MG63 (cell line): ENCODE measurements around the gene FSIP1. TPM values are rescaled to one million over a fixed set of nuclear protein-coding genes. Genes with fewer than 3 reads are reported as not detected.
A peak's percentile ranks its signal among the peaks of the same experiment; 100 is the strongest.

ENCODE experiments used
- DNase-seq: peaks from one replicate; pipeline ENCODE4 v3.0.0-alpha.2; 2020
- H3K27me3 ChIP-seq: fragments of 250-450 bp; sonication (Bioruptor Pico); 2 replicates; pipeline ENCODE4 v1.5.1; 2020; ENCODE audit warnings: mild to moderate bottlenecking, moderate library complexity
- H3K36me3 ChIP-seq: fragments of 250-450 bp; sonication (Bioruptor Pico); 2 replicates; pipeline ENCODE4 v1.5.1; 2020; ENCODE audit warnings: mild to moderate bottlenecking, moderate library complexity
- H3K4me3 ChIP-seq: fragments of 250-450 bp; sonication (Bioruptor Pico); 2 replicates; pipeline ENCODE4 v1.5.1; 2020; ENCODE audit warnings: mild to moderate bottlenecking, moderate library complexity
- H3K9me3 ChIP-seq: fragments of 250-450 bp; sonication (Bioruptor Pico); 2 replicates; pipeline ENCODE4 v1.5.1; 2020; ENCODE audit warnings: mild to moderate bottlenecking, moderate library complexity
- total RNA-seq: library from RNA; depleted of rRNA; stranded (reverse); fragments of >200 nt; shearing (Covaris generic); gene quantifications from 2 replicates; pipeline ENCODE4 v1.2.3, GENCODE V29; 2014; ENCODE audit warnings: low replicate concordance

Gene FSIP1
- total RNA-seq, 1 experiment from 2014 or later, result 3.3 TPM

DNA sequence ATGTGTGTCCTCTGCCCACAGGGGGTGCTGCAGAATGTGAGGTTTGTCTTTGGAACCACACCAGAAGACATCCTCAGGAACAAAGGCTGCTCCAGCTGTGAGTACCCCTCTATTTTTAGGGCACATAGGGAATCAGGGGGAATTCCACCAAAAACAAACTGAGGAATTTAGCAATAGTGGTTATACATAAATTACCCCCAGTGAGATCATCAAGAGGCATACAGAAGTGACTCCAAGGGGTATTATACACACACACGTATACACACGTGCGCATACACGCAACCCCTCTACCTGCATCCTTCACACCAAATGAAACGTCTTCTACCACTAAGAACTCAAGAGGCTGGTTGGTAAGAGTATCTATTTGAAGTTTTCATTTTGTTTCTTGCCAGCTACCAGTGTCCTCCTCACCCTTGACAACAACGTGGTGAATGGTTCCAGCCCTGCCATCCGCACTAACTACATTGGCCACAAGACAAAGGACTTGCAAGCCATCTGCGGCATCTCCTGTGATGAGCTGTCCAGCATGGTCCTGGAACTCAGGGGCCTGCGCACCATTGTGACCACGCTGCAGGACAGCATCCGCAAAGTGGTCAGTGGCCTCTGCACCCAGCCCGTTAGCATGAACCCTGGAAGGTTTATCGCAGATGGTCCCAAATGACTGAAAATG is 198.9 kb downstream of the FSIP1 start:
- Histone ChIP-seq H3K4me3 (peak overlapping the region; percentile 71), H3K9me3 (no peaks in the 10 kb centered on the region), H3K27me3 (no peaks in the 10 kb centered on the region), H3K36me3 (peaks cover 78% of the 10 kb centered on the region)
- DNase-seq, result peak; percentile 32

DNA sequence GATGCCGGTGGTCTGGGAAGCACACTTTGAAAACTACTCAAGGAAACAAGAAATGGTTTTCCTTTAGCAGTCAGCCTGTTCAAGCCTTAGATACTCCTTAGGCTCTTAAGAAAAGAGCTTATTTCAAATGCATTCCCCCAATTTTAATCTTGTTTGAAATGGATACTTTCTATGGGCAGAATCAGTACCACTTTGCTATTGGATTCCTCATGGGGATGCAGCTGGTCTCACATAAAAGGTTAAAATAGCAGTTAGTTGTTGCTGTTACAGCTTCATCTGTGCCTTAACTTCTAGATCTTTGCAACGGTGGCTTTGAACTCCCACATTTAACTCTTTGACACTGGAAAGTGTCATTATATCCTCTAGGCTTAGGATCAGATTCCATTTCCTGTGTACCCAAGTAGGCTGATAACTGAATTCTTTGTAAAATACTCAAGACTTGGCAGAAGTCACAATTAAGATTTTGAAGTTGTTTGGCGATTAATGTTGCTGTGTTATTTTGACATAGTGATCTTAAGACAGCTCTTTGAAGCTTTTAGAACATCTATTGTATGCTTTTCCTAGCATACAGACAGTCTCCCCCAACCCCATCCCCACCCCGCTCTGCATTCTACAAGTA is 199.6 kb downstream of the FSIP1 start:
- DNase-seq, result no peak
- H3K4me3 ChIP-seq, result peak overlapping the region; percentile 71
- peaks cover 71% of the 10 kb centered on the region for H3K36me3 ChIP-seq
- H3K27me3 ChIP-seq, result no peaks in the 10 kb centered on the region
- no peaks in the 10 kb centered on the region for H3K9me3 ChIP-seq

DNA sequence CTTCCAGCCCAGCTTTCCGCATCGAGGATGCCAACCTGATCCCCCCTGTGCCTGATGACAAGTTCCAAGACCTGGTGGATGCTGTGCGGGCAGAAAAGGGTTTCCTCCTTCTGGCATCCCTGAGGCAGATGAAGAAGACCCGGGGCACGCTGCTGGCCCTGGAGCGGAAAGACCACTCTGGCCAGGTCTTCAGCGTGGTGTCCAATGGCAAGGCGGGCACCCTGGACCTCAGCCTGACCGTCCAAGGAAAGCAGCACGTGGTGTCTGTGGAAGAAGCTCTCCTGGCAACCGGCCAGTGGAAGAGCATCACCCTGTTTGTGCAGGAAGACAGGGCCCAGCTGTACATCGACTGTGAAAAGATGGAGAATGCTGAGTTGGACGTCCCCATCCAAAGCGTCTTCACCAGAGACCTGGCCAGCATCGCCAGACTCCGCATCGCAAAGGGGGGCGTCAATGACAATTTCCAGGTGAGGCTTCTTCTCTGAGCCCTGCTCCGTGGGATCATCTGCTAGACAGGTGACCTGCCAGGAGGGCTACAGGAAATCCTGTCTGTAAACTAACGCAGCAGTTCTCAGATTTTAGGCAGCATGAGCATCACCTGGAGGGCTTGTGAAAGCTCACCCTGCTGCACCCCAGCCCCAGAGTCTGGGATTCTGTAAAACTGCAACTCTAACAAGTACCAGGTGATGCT is 200.2 kb downstream of the FSIP1 start:
- no peak for DNase-seq
- peak overlapping the region; percentile 71 for H3K4me3 ChIP-seq
- no peaks in the 10 kb centered on the region for H3K9me3 ChIP-seq
- H3K27me3 ChIP-seq, result no peaks in the 10 kb centered on the region
- peaks cover 65% of the 10 kb centered on the region for H3K36me3 ChIP-seq

DNA sequence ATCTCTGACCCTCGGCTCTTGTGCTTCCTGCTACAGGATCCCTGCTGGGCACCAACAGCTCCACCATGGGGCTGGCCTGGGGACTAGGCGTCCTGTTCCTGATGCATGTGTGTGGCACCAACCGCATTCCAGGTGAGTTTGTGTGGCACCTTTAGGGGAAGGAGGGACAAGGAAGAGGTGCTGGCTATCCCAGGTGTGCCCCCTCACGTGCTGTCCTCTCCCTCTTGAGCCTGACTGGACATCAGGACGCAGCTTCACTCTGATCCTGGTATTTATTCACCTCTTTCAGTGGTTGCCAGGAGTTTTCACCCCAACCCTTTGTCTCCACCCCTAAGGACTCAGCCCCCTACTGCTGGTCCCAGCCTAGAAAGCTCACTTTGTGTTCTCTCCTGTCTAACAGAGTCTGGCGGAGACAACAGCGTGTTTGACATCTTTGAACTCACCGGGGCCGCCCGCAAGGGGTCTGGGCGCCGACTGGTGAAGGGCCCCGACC is 200.8 kb downstream of the FSIP1 start:
- Histone ChIP-seq H3K36me3 (peaks cover 59% of the 10 kb centered on the region), H3K27me3 (no peaks in the 10 kb centered on the region), H3K9me3 (no peaks in the 10 kb centered on the region), H3K4me3 (peak overlapping the region; percentile 71)
- peak; percentile 59 for DNase-seq

DNA sequence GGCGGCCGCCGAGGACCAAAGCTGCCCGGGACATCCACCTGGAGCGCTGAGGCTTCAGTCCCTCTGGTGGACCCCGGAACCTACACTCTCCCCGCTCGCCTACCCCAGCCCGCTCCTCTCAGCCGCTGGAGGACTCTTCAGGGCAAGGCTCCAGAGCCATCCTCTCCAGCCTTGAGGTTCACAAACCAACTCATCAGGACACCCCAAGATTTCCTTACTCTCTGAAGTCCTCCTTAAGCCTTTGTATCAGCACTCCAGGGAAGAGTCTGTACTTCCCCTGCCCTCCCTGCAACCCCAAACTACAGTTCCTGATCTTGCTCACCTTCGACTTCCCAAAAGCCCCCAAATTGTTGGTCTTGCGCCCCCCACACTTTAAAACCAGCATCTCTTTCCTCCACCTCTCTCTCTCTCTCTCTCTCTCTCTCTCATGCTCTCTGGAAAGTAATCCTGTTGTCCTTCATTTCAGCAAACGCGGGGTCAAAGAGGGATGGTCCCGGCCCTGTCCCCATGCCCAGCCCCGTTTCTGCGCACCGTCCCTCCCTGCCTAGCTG is 201.3 kb downstream of the FSIP1 start:
- Histone ChIP-seq H3K27me3 (no peaks in the 10 kb centered on the region), H3K36me3 (peaks cover 54% of the 10 kb centered on the region), H3K9me3 (no peaks in the 10 kb centered on the region), H3K4me3 (peak overlapping the region; percentile 71)
- DNase-seq, result no peak

DNA sequence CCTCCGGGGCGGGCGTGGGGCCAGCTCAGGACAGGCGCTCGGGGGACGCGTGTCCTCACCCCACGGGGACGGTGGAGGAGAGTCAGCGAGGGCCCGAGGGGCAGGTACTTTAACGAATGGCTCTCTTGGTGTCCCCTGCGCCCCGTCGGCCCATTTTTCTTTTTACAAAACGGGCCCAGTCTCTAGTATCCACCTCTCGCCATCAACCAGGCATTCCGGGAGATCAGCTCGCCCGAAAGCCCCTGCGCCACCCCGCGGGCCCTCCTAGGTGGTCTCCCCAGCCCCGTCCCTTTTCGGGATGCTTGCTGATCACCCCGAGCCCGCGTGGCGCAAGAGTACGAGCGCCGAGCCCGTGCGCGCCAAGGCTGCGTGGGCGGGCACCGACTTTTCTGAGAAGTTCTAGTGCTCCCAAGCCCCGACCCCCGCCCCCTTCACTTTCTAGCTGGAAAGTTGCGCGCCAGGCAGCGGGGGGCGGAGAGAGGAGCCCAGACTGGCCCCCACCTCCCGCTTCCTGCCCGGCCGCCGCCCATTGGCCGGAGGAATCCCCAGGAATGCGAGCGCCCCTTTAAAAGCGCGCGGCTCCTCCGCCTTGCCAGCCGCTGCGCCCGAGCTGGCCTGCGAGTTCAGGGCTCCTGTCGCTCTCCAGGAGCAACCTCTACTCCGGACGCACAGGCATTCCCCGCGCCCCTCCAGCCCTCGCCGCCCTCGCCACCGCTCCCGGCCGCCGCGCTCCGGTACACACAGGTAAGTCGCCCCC is 202.0 kb downstream of the FSIP1 start, which contains the start of gene THBS1:
Gene THBS1, plus strand, starts transcription at position 595 of the 757 bp plus-strand sequence. CDS start 779 bp downstream, outside the sequence.
- peak; percentile 93 for DNase-seq
- no peaks in the 10 kb centered on the region for H3K27me3 ChIP-seq
- peaks cover 47% of the 10 kb centered on the region for H3K36me3 ChIP-seq
- no peaks in the 10 kb centered on the region for H3K9me3 ChIP-seq
- peak within 1 kb of the TSS; percentile 71 for H3K4me3 ChIP-seq

DNA sequence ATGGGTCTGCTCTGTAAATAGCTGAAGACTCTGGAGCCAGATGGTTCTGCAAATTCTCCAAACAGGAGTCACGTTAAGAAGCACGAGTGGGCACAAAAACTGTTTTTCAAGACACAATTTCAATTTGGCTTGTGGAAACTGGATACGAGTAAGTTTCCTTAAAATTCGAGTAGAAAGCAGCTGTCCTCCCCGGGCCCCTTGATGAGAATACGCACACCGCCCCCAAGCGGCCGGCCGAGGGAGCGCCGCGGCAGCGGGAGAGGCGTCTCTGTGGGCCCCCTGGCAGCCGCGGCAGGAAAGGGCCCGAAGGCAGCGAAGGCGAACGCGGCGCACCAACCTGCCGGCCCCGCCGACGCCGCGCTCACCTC is 202.5 kb downstream of the FSIP1 start:
- Histone ChIP-seq H3K9me3 (no peaks in the 10 kb centered on the region), H3K27me3 (no peaks in the 10 kb centered on the region), H3K4me3 (peak overlapping the region; percentile 71), H3K36me3 (peaks cover 42% of the 10 kb centered on the region)
- DNase-seq, result peak; percentile 78

DNA sequence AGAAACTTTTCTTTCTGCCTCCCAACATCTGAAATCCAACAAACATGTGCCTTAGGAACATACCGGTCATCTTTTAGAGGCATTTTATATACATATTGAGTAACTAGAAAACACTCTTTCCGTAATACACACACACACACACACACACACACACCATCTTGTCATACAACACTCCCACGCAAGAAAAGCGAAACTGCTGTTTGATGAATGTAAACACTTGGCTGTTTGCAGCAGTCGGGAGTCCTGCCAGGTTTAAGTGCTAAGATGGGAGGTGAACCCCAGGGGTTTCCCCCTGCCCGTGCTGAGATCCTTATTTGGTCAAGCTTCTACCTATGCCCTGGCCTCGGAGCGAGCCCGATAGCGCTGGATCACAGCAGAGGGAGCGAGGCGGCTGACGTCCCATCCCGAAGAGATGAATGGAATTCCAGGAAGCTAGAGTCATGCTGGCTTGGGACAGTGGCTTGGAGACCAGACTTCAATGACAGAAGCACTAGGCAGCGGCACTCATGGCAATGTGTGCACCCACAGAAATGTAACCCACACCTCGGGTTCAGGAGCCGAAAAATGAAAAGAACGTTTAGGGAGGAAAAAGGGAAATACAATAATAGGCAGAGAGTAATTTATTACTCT is 203.0 kb downstream of the FSIP1 start:
- DNase-seq, result peak; percentile 20
- H3K27me3 ChIP-seq, result no peaks in the 10 kb centered on the region
- peak overlapping the region; percentile 9 for H3K4me3 ChIP-seq
- no peaks in the 10 kb centered on the region for H3K9me3 ChIP-seq
- H3K36me3 ChIP-seq, result peaks cover 37% of the 10 kb centered on the region

DNA sequence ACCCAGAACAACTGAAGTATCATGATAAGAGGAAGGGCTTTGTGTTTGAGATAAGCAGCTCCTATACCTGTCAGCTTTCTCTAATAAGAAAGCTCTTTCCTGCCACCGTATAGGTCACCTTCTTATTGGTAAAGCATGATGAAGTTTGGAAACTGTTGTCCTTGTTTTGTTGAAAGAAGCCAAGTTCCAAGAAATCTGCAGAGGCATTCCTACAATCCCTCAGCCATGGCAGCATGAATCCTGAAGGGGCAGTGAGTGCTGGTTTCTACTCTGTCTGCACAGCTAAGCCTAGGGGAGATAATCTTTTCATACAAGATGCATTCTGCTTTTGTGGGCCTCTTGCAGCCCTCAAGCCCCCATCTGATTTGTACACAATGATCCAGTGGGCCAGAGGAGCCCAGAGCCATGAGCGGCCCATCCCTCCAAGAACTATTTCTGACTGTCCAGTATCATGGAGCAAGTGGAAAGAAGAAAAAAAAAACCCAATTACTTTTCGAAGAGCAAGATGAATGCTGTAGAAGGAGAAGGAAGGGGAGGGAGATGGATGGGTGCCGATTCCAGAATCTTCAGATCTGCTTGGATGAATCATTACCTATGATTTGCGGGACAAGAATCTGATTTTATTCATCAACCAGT is 203.7 kb downstream of the FSIP1 start:
- Histone ChIP-seq H3K4me3 (no peak overlapping the region; the same call in 1 of the 2 replicates), H3K36me3 (peaks cover 30% of the 10 kb centered on the region)

DNA sequence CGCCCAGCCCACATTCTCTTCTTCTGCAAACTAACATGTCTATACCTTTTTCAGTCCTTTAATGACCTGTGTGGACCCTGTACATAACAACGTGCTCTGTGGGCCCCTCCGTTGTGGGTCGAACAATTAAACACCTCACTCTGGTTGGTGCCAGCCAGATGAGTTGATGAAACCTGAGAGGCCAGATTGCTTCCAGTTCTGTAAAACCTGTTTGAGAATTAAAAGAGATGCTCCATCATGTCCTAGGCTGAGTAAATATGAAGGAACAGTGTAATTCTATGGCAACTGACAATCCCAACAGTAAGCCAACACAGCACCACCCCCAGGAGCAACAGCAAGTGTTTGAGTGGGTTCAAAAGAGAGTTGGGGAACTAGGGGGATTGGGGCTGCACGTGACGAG is 207.5 kb downstream of the FSIP1 start:
- H3K27me3 ChIP-seq, result no peaks in the 10 kb centered on the region
- no peak overlapping the region for H3K4me3 ChIP-seq
- no peaks in the 10 kb centered on the region for H3K36me3 ChIP-seq
- DNase-seq, result no peak
- no peaks in the 10 kb centered on the region for H3K9me3 ChIP-seq

More for the DNA sequence above, 203.7 kb downstream of the FSIP1 start:
- Histone ChIP-seq H3K27me3 (no peaks in the 10 kb centered on the region), H3K9me3 (no peaks in the 10 kb centered on the region)
- no peak for DNase-seq

DNA sequence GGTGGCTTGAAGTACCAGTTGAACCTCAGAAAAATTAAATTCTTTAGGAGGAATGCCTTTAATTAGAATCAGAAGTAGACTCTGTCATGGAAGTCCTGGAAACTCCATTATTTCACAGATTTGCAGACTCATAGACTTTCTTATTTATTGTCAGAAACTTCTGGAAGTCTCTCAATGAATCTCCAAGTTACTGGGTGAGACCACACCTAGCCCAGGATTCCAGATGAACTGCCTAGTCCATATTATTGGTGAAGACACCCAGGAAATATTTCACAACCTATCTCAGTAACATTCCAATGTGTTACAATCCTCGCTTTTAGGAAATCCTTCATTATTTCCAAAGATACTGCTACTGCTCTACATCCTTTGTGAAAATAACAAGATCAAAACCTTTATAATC is 208.2 kb downstream of the FSIP1 start:
- no peak for DNase-seq
- Histone ChIP-seq H3K4me3 (no peak overlapping the region), H3K9me3 (0 out of 2 replicates have a peak, but pooled peaks cover 1% of the 10 kb centered on the region), H3K27me3 (no peaks in the 10 kb centered on the region), H3K36me3 (no peaks in the 10 kb centered on the region)

DNA sequence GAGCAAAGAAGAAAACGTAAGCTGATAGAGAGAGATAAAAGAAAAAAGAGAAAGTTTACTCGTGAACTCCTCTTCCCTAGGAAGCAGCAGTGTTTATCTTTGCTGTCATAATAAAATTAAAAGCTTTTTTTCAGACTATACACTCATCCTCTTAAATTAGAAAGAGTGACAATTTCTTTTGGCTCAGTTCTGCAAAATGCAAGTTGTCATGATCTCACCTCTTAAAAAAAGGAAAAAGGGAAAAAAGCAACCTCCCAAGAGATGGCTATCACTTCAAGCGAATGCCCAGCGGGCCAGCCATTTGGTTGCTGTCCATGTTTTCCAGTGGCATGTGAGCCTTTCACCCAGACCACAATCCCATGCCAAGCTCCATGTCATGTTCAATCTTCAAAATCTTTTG is 208.8 kb downstream of the FSIP1 start:
- Histone ChIP-seq H3K36me3 (no peaks in the 10 kb centered on the region), H3K9me3 (0 out of 2 replicates have a peak, but pooled peaks cover 1% of the 10 kb centered on the region), H3K27me3 (no peaks in the 10 kb centered on the region), H3K4me3 (no peak overlapping the region)
- no peak for DNase-seq

DNA sequence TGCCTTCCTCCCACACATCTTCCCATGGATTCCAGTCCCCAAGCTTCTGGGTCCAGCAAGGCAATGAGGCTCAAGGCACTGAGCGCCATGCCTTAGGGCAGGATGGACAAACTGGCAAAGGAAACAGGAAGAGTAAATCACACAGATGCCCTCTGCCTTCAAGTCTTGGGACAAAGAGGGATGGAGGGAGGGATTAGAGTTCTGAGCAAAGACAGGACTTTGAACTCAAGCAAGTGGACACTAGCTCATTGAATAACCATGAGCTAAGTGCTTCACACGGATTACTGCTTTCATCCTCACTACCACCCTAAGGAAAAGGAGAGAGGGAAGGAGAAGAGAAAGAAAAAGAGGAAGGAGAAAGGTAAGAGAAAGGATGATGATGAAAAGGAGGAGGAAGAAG is 209.4 kb downstream of the FSIP1 start:
- 0 out of 2 replicates have a peak, but pooled peaks cover 1% of the 10 kb centered on the region for H3K9me3 ChIP-seq
- no peak overlapping the region for H3K4me3 ChIP-seq
- no peaks in the 10 kb centered on the region for H3K27me3 ChIP-seq
- no peak for DNase-seq
- no peaks in the 10 kb centered on the region for H3K36me3 ChIP-seq

DNA sequence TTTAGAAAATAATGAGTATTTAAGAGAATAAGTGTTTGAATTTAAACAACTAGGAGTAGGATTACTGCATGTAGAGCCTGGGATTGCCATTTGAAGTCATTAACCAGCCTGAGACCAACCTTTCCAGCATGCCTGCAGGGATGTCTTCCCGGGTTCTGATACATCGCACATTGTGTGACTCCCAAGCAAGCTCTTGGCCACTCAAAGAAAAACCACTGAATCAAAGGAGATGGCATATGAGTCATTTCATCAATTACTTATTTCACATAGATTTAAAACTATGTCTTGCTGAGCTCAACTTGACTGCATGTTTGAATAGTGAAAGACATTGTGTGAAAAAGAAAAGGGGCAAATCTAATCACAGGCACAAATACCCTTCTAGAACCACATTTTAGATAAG is 216.8 kb downstream of the FSIP1 start:
- Histone ChIP-seq H3K27me3 (no peaks in the 10 kb centered on the region), H3K36me3 (no peaks in the 10 kb centered on the region), H3K4me3 (no peak overlapping the region), H3K9me3 (0 out of 2 replicates have a peak, but pooled peaks cover 1% of the 10 kb centered on the region)
- no peak for DNase-seq

DNA sequence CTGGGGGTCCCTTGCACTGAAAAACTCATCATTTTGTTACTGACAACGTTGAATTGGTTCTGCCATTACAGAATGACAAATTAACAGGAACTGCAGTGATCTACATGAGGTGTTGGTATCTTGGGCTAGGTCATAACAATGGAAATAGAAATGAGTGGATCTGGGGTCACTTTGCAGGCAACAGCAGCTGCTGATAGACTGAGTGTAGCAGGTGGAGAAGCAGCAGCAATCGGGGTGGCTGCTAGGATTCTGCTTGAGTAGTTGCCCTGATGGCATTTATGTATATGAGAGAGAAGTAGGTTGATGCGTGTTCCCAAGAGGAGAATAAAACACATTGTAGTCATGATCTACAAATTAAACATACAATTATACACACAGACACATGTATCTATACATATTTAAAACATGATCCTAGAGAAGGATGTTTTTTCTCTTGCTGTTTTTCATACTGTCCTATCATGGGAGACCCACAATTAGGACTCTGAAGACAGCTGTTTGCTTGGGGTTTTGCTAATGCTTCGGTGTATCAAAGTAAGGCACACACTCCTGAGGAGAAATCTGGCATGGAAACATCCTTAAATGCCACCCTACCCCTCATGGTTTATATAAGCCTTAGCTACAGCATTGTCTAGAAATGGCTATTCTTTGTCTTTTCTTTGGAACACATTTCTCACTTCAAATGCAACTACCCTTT is 217.5 kb downstream of the FSIP1 start:
- Histone ChIP-seq H3K27me3 (no peaks in the 10 kb centered on the region), H3K4me3 (no peak overlapping the region), H3K9me3 (0 out of 2 replicates have a peak, but pooled peaks cover 1% of the 10 kb centered on the region), H3K36me3 (no peaks in the 10 kb centered on the region)
- no peak for DNase-seq
